22Rv1 (cell line): ENCODE measurements around the gene AFG1L.
"Not testable (repeated sequence)": the region's sequence is repeated elsewhere in the genome, so short reads cannot be mapped to it uniquely, and the experiment has no call there.

Experiments
- H3K27ac ChIP-seq: fragments of 450-650 bp; 2 replicates; pipeline ENCODE4 v1.5.1; 2017
- ZFX ChIP-seq: fragments of 450-650 bp; IDR thresholded peaks from 2 replicates; pipeline ENCODE4 v1.6.1; 2017; ENCODE audit warnings: antibody characterized with exemption, borderline replicate concordance
- TF ChIP-seq, protein P1 (sequence below): fragments of 450-650 bp; IDR thresholded peaks from 2 replicates; pipeline ENCODE4 v1.5.1; 2017; ENCODE audit warnings: mild to moderate bottlenecking

The AFG1L gene

DNA sequence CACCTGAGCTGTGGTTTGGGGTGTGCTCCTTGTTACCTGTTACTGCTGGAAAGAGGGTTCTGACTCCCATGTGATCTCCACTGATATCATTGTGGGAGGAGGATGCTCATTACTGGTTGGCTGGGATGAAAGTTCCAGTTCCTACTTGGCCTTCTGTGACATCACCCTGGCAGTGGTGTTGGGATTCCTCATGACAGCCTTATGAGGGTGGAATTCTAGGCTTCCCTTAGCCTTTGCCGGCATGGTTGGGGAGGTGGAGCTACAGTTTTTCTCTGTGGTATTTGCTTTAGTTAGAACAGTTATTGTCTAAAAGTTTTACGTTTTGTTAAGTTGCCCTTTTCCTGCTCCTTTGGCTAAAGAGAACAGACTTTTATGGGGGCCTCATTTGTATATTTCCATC lies 112.1 kb downstream of the AFG1L start:
- H3K27ac ChIP-seq: no peak overlapping the region
- TF ChIP-seq, protein P1, sequence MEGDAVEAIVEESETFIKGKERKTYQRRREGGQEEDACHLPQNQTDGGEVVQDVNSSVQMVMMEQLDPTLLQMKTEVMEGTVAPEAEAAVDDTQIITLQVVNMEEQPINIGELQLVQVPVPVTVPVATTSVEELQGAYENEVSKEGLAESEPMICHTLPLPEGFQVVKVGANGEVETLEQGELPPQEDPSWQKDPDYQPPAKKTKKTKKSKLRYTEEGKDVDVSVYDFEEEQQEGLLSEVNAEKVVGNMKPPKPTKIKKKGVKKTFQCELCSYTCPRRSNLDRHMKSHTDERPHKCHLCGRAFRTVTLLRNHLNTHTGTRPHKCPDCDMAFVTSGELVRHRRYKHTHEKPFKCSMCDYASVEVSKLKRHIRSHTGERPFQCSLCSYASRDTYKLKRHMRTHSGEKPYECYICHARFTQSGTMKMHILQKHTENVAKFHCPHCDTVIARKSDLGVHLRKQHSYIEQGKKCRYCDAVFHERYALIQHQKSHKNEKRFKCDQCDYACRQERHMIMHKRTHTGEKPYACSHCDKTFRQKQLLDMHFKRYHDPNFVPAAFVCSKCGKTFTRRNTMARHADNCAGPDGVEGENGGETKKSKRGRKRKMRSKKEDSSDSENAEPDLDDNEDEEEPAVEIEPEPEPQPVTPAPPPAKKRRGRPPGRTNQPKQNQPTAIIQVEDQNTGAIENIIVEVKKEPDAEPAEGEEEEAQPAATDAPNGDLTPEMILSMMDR: no peak
- TF ChIP-seq ZFX: no peak

DNA sequence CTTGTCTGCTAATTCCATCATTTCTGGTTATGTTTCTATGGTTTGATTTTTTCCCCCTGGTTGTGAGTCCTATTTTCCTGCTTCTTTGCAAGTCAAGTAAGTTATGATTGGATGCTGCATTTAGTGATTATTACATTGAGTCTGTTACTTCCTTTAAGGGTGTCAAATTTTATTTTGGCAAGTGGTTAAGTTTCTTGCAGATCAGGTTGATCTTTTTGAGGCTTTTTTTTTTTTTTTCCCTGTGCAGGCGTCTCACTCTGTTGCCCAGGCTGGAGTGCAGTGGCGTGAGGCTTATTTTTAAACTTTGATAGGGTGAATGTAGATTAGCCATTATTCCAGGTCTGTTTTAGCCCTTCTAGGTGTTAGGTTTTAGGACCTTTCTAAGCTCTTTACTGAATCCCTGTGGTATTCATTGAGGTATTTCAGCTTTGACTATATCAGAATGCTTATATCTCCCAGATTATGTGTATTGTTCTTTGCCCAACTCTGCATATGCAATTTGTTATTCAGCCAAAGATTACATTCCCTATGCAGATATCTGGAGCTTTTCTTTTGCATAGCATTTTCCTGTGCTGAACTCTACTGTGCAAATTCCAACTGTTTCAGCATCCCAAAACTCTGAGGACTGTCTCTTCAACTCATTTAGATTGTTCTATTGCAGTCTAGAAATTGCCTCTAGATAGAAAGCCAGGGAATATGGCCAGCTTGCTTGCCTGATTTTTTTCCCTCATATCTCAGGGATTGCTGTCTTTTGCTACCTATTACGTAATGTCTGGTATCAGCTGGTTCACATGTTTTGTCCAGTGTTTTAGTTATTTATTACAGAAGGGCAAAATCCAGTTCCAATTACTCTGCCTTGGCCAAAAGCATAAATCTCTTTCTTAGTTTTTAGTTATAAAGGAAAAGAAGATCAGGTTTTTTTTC lies 113.3 kb downstream of the AFG1L start:
- TF ChIP-seq ZFX: no peak
- TF ChIP-seq, protein P1: no peak
- H3K27ac ChIP-seq: no peak overlapping the region

DNA sequence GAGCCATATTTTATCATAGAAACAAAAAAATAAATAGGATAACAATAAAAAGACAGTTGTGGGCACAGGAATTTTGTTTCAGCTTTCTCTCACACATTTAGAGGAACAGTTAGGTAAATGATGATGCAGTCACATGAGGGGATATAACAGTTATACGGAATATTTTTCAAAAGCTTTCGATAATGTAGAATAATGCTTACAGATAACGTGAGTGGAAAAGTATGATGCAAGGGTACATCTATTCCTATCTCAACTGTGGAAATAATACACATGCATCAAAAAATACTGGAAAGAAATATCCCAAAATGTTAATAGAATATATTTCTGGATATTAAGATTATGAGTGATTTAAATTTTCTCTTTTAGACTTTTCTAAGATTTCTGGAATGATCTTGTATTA lies 114.0 kb downstream of the AFG1L start:
- H3K27ac ChIP-seq: no peak overlapping the region
- TF ChIP-seq, protein P1: no peak
- no peak for TF ChIP-seq ZFX

DNA sequence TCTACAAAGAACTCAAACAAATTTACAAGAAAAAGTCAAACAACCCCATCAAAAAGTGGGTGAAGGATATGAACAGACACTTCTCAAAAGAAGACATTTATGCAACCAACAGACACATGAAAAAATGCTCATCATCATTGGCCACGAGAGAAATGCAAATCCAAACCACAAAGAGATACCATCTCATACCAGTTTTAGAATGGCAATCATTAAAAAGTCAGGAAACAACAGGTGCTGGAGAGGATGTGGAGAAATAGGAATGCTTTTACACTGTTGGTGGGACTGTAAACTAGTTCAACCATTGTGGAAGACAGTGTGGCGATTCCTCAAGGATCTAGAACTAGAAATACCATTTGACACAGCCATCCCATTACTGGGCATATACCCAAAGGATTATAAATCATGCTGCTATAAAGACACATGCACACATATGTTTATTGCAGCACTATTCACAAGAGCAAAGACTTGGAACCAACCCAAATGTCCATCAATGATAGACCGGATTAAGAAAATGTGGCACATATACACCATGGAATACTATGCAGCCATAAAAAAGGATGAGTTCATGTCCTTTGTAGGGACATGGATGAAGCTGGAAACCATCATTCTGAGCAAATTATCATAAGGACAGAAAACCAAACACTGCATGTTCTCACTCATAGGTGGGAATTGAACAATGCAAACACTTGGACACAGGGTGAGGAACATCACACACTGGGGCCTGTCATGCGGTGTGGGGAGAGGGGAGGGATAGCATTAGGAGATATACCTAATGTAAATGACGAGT lies 121.4 kb downstream of the AFG1L start:
- not testable (repeated sequence) for H3K27ac ChIP-seq

DNA sequence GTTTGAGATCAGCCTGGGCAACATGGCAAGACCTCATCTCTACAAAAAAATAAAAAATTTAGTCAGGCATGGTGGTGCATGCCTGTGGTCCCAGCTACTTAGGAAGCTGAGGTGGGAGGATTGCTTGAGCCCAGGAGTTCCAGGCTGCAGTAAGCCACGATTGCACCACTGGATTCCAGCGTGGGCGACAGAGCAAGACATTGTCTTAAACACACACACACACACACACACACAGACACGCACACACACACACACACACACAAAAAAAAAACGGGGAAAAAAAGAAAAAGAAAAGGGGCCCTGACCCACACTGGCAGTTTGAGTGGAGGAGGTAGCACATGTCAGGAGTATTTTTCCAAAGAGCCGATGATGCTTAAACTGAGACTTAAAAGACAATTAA lies 122.2 kb downstream of the AFG1L start:
- TF ChIP-seq, protein P1: no peak
- TF ChIP-seq ZFX: no peak
- no peak overlapping the region for H3K27ac ChIP-seq

DNA sequence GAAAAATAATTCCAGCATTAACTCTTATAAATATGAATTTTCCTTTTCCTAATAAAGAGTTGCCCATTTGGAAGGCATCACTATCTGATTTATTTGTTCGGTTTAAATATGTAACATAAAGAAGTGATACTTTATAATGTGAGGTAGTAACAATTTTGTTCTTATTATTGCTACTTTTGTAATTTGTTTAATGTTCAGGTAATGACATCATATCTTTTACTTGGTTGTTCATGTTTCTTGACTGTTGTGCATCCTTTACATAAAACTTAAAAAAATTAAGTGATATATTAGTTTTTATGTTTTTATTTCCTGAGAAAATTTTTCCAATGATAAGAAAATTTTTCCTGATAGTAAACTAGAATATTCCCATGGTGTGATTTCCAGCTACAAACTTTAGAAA lies 124.6 kb downstream of the AFG1L start:
- no peak for TF ChIP-seq ZFX
- TF ChIP-seq, protein P1: no peak
- no peak overlapping the region for H3K27ac ChIP-seq

DNA sequence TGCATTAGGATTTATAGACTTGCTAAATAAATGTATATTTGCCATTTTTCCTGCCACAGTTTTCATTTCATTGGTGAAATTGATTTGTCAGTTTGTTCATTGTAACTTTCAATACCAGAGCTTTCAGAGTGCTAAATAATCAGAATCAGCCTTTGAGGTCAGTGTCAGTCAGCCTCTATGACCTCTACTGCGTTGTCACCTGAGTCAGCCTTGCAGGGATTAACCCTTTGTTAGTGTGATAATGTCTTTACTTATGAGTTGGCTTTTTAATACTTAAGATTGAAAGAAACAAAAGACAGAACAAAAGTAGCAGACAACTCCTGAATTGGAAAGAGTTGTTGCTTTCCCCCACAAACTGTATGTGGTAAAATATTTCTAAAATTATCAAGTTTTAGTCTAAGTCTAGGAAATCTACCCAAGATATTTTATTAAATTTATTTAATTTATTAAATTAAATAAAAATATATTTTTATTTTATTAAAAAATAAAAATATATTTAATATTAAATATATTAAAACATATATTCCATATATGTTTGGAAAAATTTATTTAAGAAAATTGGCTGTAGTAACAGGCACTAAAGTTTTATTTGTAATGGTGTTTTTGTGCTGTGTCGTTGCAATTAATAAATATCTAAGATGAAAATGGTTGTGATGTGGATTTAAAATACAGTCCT lies 125.2 kb downstream of the AFG1L start:
- no peak overlapping the region for H3K27ac ChIP-seq
- no peak for TF ChIP-seq ZFX
- TF ChIP-seq, protein P1: no peak
